HepG2 (cell line): ENCODE data around the gene DAB1. TPM values are rescaled to one million over a fixed set of nuclear protein-coding genes. Genes with fewer than 3 reads are reported as not detected.

Source experiments
- ATAC-seq: fragments of 200-7000 bp; cut with Tn5 transposase; 3 replicates; pipeline ENCODE4 v1.9.1; 2020; ENCODE audit warnings: mild to moderate bottlenecking, moderate library complexity
- BruUV-seq: library from RNA; stranded (reverse); fragments of 400-500 nt; replicated peaks from 2 replicates; lab custom pipeline; 2021; lab: Mats Ljungman, UMichigan
- CTCF ChIA-PET: fragments of 300-600 bp; formaldehyde crosslinking; extraction: SDS; loops from one replicate; lab custom pipeline; 2021; ENCODE audit warnings: low total read pairs, inconsistent platforms, low intra/inter-chr PET ratio; lab: Yijun Ruan, JAX
- POLR2A ChIA-PET: fragments of 350-600 bp; sonication (Branson Sonifier 250); formaldehyde crosslinking; loops from one replicate; lab custom pipeline; 2020; ENCODE audit warnings: antibody characterized with exemption, inconsistent platforms; lab: Yijun Ruan, JAX
- DNase-seq: peaks from one replicate; pipeline ENCODE4 v3.0.0-alpha.2; 2015; ENCODE audit warnings: low spot score
- FAIRE-seq: peaks from 3 replicates; lab custom pipeline; 2011; peaks lifted over from hg19 to GRCh38; lab: Jason Lieb, UNC
- H2AFZ ChIP-seq: one replicate; pipeline ENCODE4 v1.6.1; 2011; ENCODE audit warnings: low read length, inconsistent platforms
- H3K27ac ChIP-seq: fragments of 300-600 bp; 3 replicates; pipeline ENCODE4 v1.8.0; 2011; ENCODE audit warnings: mixed run types, mild to moderate bottlenecking, mixed read lengths, low read length, inconsistent platforms; ENCODE audit not compliant: insufficient read depth; ENCODE audit errors: extremely low read length
- H3K27me3 ChIP-seq, 2 experiments: fragments of 200-600 bp in 1 of 2; 2 replicates in 1 of 2; 3 replicates in 1 of 2; pipeline versions ENCODE4 v1.6.0 to v1.8.0; 2011; ENCODE audit warnings: low read length in 2 of 2, mild to moderate bottlenecking in 2 of 2, moderate library complexity in 2 of 2, inconsistent platforms in 1 of 2; ENCODE audit not compliant: insufficient read depth in 2 of 2, control insufficient read depth in 1 of 2
- H3K36me3 ChIP-seq, 2 experiments: fragments of 200-600 bp in 1 of 2; replicated peaks in 1 of 2; 2 replicates in 1 of 2; 3 replicates in 1 of 2; pipeline versions ENCODE4 v1.5.1 to v1.8.0; 2011; ENCODE audit warnings: low read length in 2 of 2, inconsistent platforms in 1 of 2; ENCODE audit not compliant: insufficient read depth in 2 of 2, control insufficient read depth in 1 of 2
- H3K4me1 ChIP-seq: 2 replicates; pipeline ENCODE4 v1.5.1; 2012; ENCODE audit warnings: low read length, inconsistent platforms; ENCODE audit not compliant: insufficient read depth
- H3K4me2 ChIP-seq: 2 replicates; pipeline ENCODE4 v1.6.0; 2011; ENCODE audit warnings: low read depth, low read length, inconsistent platforms
- H3K4me3 ChIP-seq, 3 experiments: fragments of 200-600 bp in 1 of 3; sonication (generic), shearing (Covaris generic) in 1 of 3; replicated peaks in 1 of 3; 2 replicates each; pipeline ENCODE4 v1.5.1; 2011 to 2016; ENCODE audit warnings: low read length in 3 of 3, inconsistent platforms in 2 of 3, low read depth in 2 of 3, mild to moderate bottlenecking in 2 of 3, control low read depth in 1 of 3, mixed read lengths in 1 of 3; ENCODE audit not compliant: insufficient read depth in 1 of 3
- H3K79me2 ChIP-seq: one replicate; pipeline ENCODE4 v1.6.1; 2011; ENCODE audit warnings: low read length, inconsistent platforms; ENCODE audit not compliant: insufficient read depth
- H3K9ac ChIP-seq: 2 replicates; pipeline ENCODE4 v1.6.0; 2011; ENCODE audit warnings: mild to moderate bottlenecking, low read depth, low read length, inconsistent platforms; ENCODE audit not compliant: insufficient read depth
- H3K9me3 ChIP-seq: 2 replicates; pipeline ENCODE4 v1.5.1; 2012; ENCODE audit warnings: mild to moderate bottlenecking, low read length
- H4K20me1 ChIP-seq: 2 replicates; pipeline ENCODE4 v1.6.0; 2011; ENCODE audit warnings: inconsistent platforms, mild to moderate bottlenecking, low read length, moderate library complexity; ENCODE audit not compliant: insufficient read depth
- MZF1 ChIP-seq: sonication (generic); formaldehyde crosslinking; IDR thresholded peaks from 2 replicates; pipeline ENCODE4 v1.8.1; 2023; ENCODE audit warnings: mild to moderate bottlenecking, missing genetic modification reagents, borderline replicate concordance
- NCOA1 ChIP-seq: sonication (generic); formaldehyde crosslinking; IDR thresholded peaks from 2 replicates; pipeline ENCODE4 v1.9.0; 2021; ENCODE audit warnings: missing genetic modification reagents
- NKX3-1 ChIP-seq: sonication (generic); formaldehyde crosslinking; IDR thresholded peaks from 2 replicates; pipeline ENCODE4 v1.5.0; 2020; ENCODE audit warnings: missing genetic modification reagents
- RBFOX2 ChIP-seq: fragments of 200-400 bp; formaldehyde crosslinking; IDR thresholded peaks from 2 replicates; pipeline ENCODE4 v1.6.1; 2017; ENCODE audit warnings: low read depth, mild to moderate bottlenecking, low read length
- THYN1 ChIP-seq: sonication (generic); formaldehyde crosslinking; IDR thresholded peaks from 2 replicates; pipeline ENCODE4 v1.8.1; 2023; ENCODE audit warnings: low read depth, mild to moderate bottlenecking, moderate library complexity, missing genetic modification reagents, borderline replicate concordance
- TSC22D2 ChIP-seq: sonication (generic); formaldehyde crosslinking; IDR thresholded peaks from 2 replicates; pipeline ENCODE4 v1.5.1; 2020; ENCODE audit warnings: missing genetic modification reagents, mild to moderate bottlenecking, borderline replicate concordance
- ZNF296 ChIP-seq: sonication (generic); formaldehyde crosslinking; conservative IDR thresholded peaks from 2 replicates; pipeline ENCODE4 v1.5.0; 2020; ENCODE audit warnings: mild to moderate bottlenecking, missing genetic modification reagents
- ZNF44 ChIP-seq: sonication (generic); formaldehyde crosslinking; IDR thresholded peaks from 2 replicates; pipeline ENCODE4 v1.5.1; 2020; ENCODE audit warnings: mild to moderate bottlenecking, missing genetic modification reagents
- ZNF570 ChIP-seq: sonication (generic); formaldehyde crosslinking; IDR thresholded peaks from 2 replicates; pipeline ENCODE4 v1.4.0; 2020; ENCODE audit warnings: mild to moderate bottlenecking, missing genetic modification reagents, borderline replicate concordance
- ZNF577 ChIP-seq: sonication (generic); formaldehyde crosslinking; IDR thresholded peaks from 2 replicates; pipeline ENCODE4 v1.4.0; 2020; ENCODE audit warnings: mild to moderate bottlenecking, low read depth, missing genetic modification reagents, borderline replicate concordance
- ZNF790 ChIP-seq: sonication (generic); formaldehyde crosslinking; IDR thresholded peaks from 2 replicates; pipeline ENCODE4 v1.8.0; 2022; ENCODE audit warnings: missing genetic modification reagents, mild to moderate bottlenecking, borderline replicate concordance
- ZSCAN25 ChIP-seq: sonication (generic); formaldehyde crosslinking; IDR thresholded peaks from 2 replicates; pipeline ENCODE4 v1.8.0; 2022; ENCODE audit warnings: mild to moderate bottlenecking, missing genetic modification reagents
- WGBS: methylation state at CpG from one replicate; pipeline ENCODE4 v1.1.6; 2017; ENCODE audit warnings: low lambda C conversion rate; 5-methylcytosine and 5-hydroxymethylcytosine counted together
- in situ Hi-C: cut with HindIII; loops from 2 replicates; pipeline ENCODE4 v1.10.0; 2017; ENCODE audit warnings: low pct_unique_long_range_greater_than_20kb; ENCODE audit not compliant: extremely low pct_ligation_motif_present
- intact Hi-C: fragments of 100-400 bp; cut with micrococcal nuclease; formaldehyde crosslinking; loops from one replicate; pipeline ENCODE4 v1.10.0; 2022; ENCODE audit not compliant: unreplicated experiment
- polyA plus RNA-seq, 8 experiments: library from polyadenylated mRNA; depleted of rRNA in 3 of 8; stranded (reverse) in 7 of 8; unstranded in 1 of 8; fragments of >200 nt; fragmentation: Illumina TruSeq in 4 of 8; extraction: Trizol in 4 of 8; gene quantifications; 2 replicates each; pipeline versions ENCODE4 v1.2.1 to v1.2.3, GENCODE V29; 2011 to 2016; ENCODE audit warnings: low read depth in 4 of 8, missing spikeins in 1 of 8, mixed read lengths in 1 of 8; ENCODE audit not compliant: insufficient read depth in 1 of 8
- total RNA-seq, 5 experiments: library from RNA; depleted of rRNA; stranded (reverse); fragments of >200 nt; fragmentation: Illumina TruSeq; extraction: Trizol; gene quantifications; 2 replicates each; pipeline ENCODE4 v1.2.3, GENCODE V29; 2016; ENCODE audit warnings: low read depth in 1 of 5
- TF ChIP-seq, protein P1 (sequence below): conservative IDR thresholded peaks from 2 replicates; pipeline ENCODE4 v1.6.1; 2018; ENCODE audit warnings: missing genetic modification reagents

The DAB1 gene
- total and polyA plus RNA-seq, 2 of the 13 experiments (the other 11 are each of a cell fraction or from before 2014, with no cell fraction given), result 0.04 to 0.13 TPM

DNA sequence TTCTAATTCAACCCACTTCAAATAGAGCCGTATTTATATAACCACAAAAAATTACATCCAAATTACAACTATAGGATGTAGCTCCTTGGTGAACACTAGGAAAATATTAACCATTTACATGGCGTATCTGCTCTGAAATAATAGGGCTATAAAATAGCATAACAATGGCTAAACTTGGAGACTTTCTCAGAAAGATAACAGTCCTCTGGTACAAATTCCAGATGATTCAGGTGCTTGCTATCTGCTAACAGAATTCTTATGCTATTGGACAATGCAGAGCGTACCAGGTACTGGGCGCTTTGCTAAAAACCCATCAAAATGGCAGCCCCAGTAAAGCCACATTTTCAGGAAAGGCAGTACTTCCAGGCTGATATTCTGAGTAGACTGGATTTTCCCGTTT lies 248.4 kb downstream of the DAB1 start:
- no peaks in the 10 kb centered on the region; a peak in 1 of 5 replicates for H3K27me3 ChIP-seq
- TF ChIP-seq MZF1 (CRISPR knock-in tag), result no peak
- no peak for TF ChIP-seq RBFOX2
- no peak for TF ChIP-seq ZNF570 (CRISPR knock-in tag)
- no peak for TF ChIP-seq THYN1 (CRISPR knock-in tag)
- TF ChIP-seq NKX3-1 (CRISPR knock-in tag), result no peak
- TF ChIP-seq, protein P1, sequence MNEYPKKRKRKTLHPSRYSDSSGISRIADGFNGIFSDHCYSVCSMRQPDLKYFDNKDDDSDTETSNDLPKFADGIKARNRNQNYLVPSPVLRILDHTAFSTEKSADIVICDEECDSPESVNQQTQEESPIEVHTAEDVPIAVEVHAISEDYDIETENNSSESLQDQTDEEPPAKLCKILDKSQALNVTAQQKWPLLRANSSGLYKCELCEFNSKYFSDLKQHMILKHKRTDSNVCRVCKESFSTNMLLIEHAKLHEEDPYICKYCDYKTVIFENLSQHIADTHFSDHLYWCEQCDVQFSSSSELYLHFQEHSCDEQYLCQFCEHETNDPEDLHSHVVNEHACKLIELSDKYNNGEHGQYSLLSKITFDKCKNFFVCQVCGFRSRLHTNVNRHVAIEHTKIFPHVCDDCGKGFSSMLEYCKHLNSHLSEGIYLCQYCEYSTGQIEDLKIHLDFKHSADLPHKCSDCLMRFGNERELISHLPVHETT (CRISPR knock-in tag), result no peak
- TF ChIP-seq ZNF44 (CRISPR knock-in tag), result no peak
- TF ChIP-seq TSC22D2 (CRISPR knock-in tag), result no peak
- TF ChIP-seq ZNF790, result no peak
- no peak for TF ChIP-seq NCOA1 (CRISPR knock-in tag)
- no peak for TF ChIP-seq ZNF577 (CRISPR knock-in tag)
- TF ChIP-seq ZSCAN25 (CRISPR knock-in tag), result no peak
- no peak for TF ChIP-seq ZNF296 (CRISPR knock-in tag)
- TF ChIP-seq, all 625 proteins: peak for 0
- H3K9ac ChIP-seq, result no peak overlapping the region
- no peaks in the 10 kb centered on the region for H3K9me3 ChIP-seq
- no TSS peak for BruUV-seq
- in situ Hi-C loops, result no loop called here
- H4K20me1 ChIP-seq, result no peaks in the 10 kb centered on the region
- H3K79me2 ChIP-seq, result no peaks in the 10 kb centered on the region
- H3K4me2 ChIP-seq, result no peak overlapping the region
- H3K4me3 ChIP-seq, result no peak overlapping the region
- no peak overlapping the region for H2AFZ ChIP-seq
- no peaks in the 10 kb centered on the region for H3K36me3 ChIP-seq
- ChIA-PET CTCF (no interaction called here), POLR2A (no interaction called here)
- H3K4me1 ChIP-seq, result no peaks in the 10 kb centered on the region
- H3K27ac ChIP-seq, result no peak overlapping the region
- WGBS, result 70% methylated on average over 5 of the region's 5 CpGs
- DNase-seq, result no peak
- ATAC-seq, result no peak
- no peak for FAIRE-seq
- intact Hi-C loops, result no loop called here
